WTC11 (cell line): ENCODE results near the gene RASAL3. TPM values are rescaled to one million over a fixed set of nuclear protein-coding genes. Genes with fewer than 3 reads are reported as not detected.
A peak's percentile ranks its signal among the peaks of the same experiment; 100 is the strongest.

Source experiments
- ATAC-seq: fragments of 200-7000 bp; cut with Tn5 transposase; 2 replicates; pipeline ENCODE4 v1.10.0; 2021; ENCODE audit warnings: mild to moderate bottlenecking, moderate library complexity
- CTCF ChIA-PET: fragments of 300-600 bp; sonication (Branson Sonifier 250); formaldehyde crosslinking; loops from one replicate; lab custom pipeline; 2021; ENCODE audit warnings: antibody characterized with exemption; lab: Charles Lee
- POLR2A ChIA-PET: fragments of 350-600 bp; sonication (Branson Sonifier 250); formaldehyde crosslinking; loops from one replicate; lab custom pipeline; 2021; ENCODE audit warnings: antibody characterized with exemption; lab: Charles Lee
- DNase-seq: peaks from one replicate; pipeline ENCODE4 v3.0.0; 2021; ENCODE audit warnings: low spot score
- H3K27ac Mint-ChIP-seq: 2 replicates; pipeline ENCODE4 v1.8.0; 2021; ENCODE audit warnings: mixed read lengths
- H3K27me3 Mint-ChIP-seq: 2 replicates; pipeline ENCODE4 v1.8.0; 2021; ENCODE audit warnings: low read depth, mild to moderate bottlenecking, moderate library complexity, mixed read lengths
- H3K36me3 Mint-ChIP-seq: 2 replicates; pipeline ENCODE4 v1.8.0; 2021; ENCODE audit warnings: mixed read lengths
- H3K4me1 Mint-ChIP-seq: 2 replicates; pipeline ENCODE4 v1.8.0; 2022; ENCODE audit warnings: mixed read lengths
- H3K4me3 Mint-ChIP-seq: 2 replicates; pipeline ENCODE4 v1.8.0; 2021; ENCODE audit warnings: mild to moderate bottlenecking, moderate library complexity, mixed read lengths
- H3K9me3 Mint-ChIP-seq: 2 replicates; pipeline ENCODE4 v1.8.0; 2021; ENCODE audit warnings: mixed read lengths
- ATF1 ChIP-seq: sonication (generic); formaldehyde crosslinking; IDR thresholded peaks from 2 replicates; pipeline ENCODE4 v1.8.1; 2023; ENCODE audit warnings: mild to moderate bottlenecking, moderate library complexity, missing genetic modification reagents
- ETV6 ChIP-seq: sonication (generic); formaldehyde crosslinking; IDR thresholded peaks from 2 replicates; pipeline ENCODE4 v1.8.1; 2022; ENCODE audit warnings: mild to moderate bottlenecking, missing genetic modification reagents
- GABPB1 ChIP-seq: sonication (generic); formaldehyde crosslinking; IDR thresholded peaks from 2 replicates; pipeline ENCODE4 v1.8.1; 2023; ENCODE audit warnings: mild to moderate bottlenecking, missing genetic modification reagents
- GRHL2 ChIP-seq: fragments of 250-450 bp; sonication (Bioruptor Pico); IDR thresholded peaks from 2 replicates; pipeline ENCODE4 v1.8.0; 2022; ENCODE audit warnings: mild to moderate bottlenecking, moderate library complexity; ENCODE audit not compliant: insufficient replicate concordance, severe bottlenecking
- IRF2 ChIP-seq: sonication (generic); formaldehyde crosslinking; IDR thresholded peaks from 2 replicates; pipeline ENCODE4 v1.8.0; 2022; ENCODE audit warnings: low read depth, missing genetic modification reagents, borderline replicate concordance
- MXD4 ChIP-seq: fragments of 250-450 bp; sonication (Bioruptor Pico); IDR thresholded peaks from 2 replicates; pipeline ENCODE4 v1.8.0; 2021; ENCODE audit warnings: mild to moderate bottlenecking, moderate library complexity, borderline replicate concordance
- RORB ChIP-seq: fragments of 250-450 bp; sonication (Bioruptor Pico); IDR thresholded peaks from 2 replicates; pipeline ENCODE4 v1.9.0; 2021; ENCODE audit warnings: mild to moderate bottlenecking
- SMAD4 ChIP-seq: sonication (generic); formaldehyde crosslinking; IDR thresholded peaks from 2 replicates; pipeline ENCODE4 v1.8.0; 2022; ENCODE audit warnings: mild to moderate bottlenecking, missing genetic modification reagents
- total RNA-seq: library from RNA; stranded (reverse); gene quantifications from 3 replicates; pipeline ENCODE4 v1.2.3, GENCODE V29; 2021
- TF ChIP-seq, protein P1 (sequence below): fragments of 250-450 bp; sonication (Bioruptor Pico); IDR thresholded peaks from 2 replicates; pipeline ENCODE4 v2.1.2; 2022; ENCODE audit warnings: mild to moderate bottlenecking, moderate library complexity
- TF ChIP-seq, protein P2 (sequence below): sonication (generic); formaldehyde crosslinking; IDR thresholded peaks from 2 replicates; pipeline ENCODE4 v1.8.0; 2023; ENCODE audit warnings: missing genetic modification reagents
- TF ChIP-seq, protein P3 (sequence below): fragments of 250-450 bp; sonication (Bioruptor Pico); IDR thresholded peaks from 2 replicates; pipeline ENCODE4 v1.9.0; 2021; ENCODE audit warnings: moderate library complexity, mild to moderate bottlenecking, inconsistent platforms, borderline replicate concordance
- TF ChIP-seq, protein P4 (sequence below): fragments of 200-600 bp; IDR thresholded peaks from 2 replicates; pipeline ENCODE4 v1.8.0; 2022; ENCODE audit warnings: antibody characterized with exemption
- TF ChIP-seq, protein P5 (sequence below): sonication (generic); formaldehyde crosslinking; IDR thresholded peaks from 2 replicates; pipeline ENCODE4 v1.8.0; 2023; ENCODE audit warnings: mild to moderate bottlenecking, missing genetic modification reagents
- TF ChIP-seq, protein P6 (sequence below): sonication (generic); formaldehyde crosslinking; IDR thresholded peaks from 2 replicates; pipeline ENCODE4 v1.8.1; 2023; ENCODE audit warnings: mild to moderate bottlenecking, missing genetic modification reagents
- TF ChIP-seq, protein P7 (sequence below): fragments of 250-450 bp; sonication (Bioruptor Pico); IDR thresholded peaks from 2 replicates; pipeline ENCODE4 v1.9.0; 2021; ENCODE audit warnings: mild to moderate bottlenecking
- TF ChIP-seq, protein P8 (sequence below): sonication (generic); formaldehyde crosslinking; IDR thresholded peaks from 2 replicates; pipeline ENCODE4 v1.8.1; 2023; ENCODE audit warnings: mild to moderate bottlenecking, moderate library complexity, missing genetic modification reagents

RASAL3 gene
- total RNA-seq, 1 experiment from 2014 or later, result 1.6 TPM

DNA sequence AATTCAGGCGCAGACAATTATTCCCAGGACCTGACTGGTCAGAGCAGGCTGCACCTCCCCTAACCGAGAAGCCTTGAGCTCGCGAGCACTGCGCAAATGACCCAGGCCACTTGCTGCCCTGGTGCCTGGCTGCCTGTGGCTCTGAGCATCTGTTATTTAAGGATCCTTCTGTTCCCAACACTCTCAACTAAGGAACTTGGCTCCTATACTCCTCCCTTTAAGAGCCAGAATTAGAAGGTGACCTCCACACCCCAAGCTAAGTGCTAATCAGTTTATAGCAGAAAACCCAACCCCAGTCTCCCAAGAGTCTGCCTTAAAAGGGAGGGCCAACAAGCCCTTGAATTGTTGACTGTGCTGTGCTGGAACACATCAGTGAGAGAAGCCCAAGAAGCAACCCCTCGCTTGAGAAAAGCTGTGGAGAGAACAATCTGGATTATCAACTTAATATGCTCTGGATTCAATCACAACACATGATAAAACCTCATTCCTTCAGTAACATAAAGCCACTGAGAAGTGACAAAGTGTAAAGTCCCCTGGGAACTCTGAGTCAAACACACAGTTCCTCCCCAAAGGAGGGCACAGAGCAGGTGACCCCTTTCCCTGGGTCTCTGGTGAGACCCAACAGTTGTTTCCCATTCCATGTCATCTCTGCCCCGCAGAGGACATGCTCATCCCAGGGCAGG, 60.1 kb downstream of the RASAL3 start (continued):
- TF ChIP-seq, protein P1, sequence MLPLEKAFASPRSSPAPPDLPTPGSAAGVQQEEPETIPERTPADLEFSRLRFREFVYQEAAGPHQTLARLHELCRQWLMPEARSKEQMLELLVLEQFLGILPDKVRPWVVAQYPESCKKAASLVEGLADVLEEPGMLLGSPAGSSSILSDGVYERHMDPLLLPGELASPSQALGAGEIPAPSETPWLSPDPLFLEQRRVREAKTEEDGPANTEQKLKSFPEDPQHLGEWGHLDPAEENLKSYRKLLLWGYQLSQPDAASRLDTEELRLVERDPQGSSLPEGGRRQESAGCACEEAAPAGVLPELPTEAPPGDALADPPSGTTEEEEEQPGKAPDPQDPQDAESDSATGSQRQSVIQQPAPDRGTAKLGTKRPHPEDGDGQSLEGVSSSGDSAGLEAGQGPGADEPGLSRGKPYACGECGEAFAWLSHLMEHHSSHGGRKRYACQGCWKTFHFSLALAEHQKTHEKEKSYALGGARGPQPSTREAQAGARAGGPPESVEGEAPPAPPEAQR (CRISPR knock-in tag), result no peak
- TF ChIP-seq ATF1 (CRISPR knock-in tag), result no peak
- TF ChIP-seq, protein P2, sequence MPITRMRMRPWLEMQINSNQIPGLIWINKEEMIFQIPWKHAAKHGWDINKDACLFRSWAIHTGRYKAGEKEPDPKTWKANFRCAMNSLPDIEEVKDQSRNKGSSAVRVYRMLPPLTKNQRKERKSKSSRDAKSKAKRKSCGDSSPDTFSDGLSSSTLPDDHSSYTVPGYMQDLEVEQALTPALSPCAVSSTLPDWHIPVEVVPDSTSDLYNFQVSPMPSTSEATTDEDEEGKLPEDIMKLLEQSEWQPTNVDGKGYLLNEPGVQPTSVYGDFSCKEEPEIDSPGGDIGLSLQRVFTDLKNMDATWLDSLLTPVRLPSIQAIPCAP (CRISPR knock-in tag), result no peak
- TF ChIP-seq, protein P3, sequence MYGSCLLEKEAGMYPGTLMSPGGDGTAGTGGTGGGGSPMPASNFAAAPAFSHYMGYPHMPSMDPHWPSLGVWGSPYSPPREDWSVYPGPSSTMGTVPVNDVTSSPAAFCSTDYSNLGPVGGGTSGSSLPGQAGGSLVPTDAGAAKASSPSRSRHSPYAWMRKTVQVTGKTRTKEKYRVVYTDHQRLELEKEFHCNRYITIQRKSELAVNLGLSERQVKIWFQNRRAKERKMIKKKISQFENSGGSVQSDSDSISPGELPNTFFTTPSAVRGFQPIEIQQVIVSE (CRISPR knock-in tag), result no peak

DNA sequence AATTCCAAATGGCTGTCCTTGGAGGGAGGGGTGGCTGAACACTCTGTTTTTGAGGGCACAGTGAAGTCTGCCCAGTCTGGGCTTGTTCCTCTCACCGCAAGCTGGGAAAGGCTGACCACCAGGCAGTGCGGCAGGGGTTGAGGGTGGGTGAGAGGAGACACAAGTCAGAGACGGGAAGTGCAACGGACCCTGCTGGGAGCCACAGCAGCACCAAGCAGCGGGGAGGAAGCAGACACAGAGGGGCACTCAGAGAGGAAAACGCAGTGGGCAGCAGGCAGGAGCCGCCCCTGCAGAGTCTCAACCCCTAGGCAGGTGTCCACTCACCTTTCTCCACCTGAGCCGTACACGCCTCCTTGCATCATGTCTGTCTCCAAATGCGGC, 61.2 kb downstream of the RASAL3 start:
- H3K4me3 Mint-ChIP-seq, result no peak overlapping the region
- no peaks in the 10 kb centered on the region for H3K27me3 Mint-ChIP-seq
- H3K27ac Mint-ChIP-seq, result peak overlapping the region; percentile 89
- peaks cover 38% of the 10 kb centered on the region for H3K36me3 Mint-ChIP-seq
- H3K4me1 Mint-ChIP-seq, result peaks cover 3% of the 10 kb centered on the region; the same call in 1 of the 2 replicates
- ChIA-PET POLR2A (interaction anchor here (0.7 kb wide), 1 partner anchor 16 kb away, joined by 3 read pairs; the partner anchor contains the start of gene AKAP8L), CTCF (interaction anchor here (1.5 kb wide), 1 partner anchor 16 kb away, joined by 4 read pairs; the partner anchor contains the start of gene AKAP8L)
- H3K9me3 Mint-ChIP-seq, result no peaks in the 10 kb centered on the region
- ATAC-seq, result no peak
- DNase-seq, result no peak
- TF ChIP-seq, protein P4, sequence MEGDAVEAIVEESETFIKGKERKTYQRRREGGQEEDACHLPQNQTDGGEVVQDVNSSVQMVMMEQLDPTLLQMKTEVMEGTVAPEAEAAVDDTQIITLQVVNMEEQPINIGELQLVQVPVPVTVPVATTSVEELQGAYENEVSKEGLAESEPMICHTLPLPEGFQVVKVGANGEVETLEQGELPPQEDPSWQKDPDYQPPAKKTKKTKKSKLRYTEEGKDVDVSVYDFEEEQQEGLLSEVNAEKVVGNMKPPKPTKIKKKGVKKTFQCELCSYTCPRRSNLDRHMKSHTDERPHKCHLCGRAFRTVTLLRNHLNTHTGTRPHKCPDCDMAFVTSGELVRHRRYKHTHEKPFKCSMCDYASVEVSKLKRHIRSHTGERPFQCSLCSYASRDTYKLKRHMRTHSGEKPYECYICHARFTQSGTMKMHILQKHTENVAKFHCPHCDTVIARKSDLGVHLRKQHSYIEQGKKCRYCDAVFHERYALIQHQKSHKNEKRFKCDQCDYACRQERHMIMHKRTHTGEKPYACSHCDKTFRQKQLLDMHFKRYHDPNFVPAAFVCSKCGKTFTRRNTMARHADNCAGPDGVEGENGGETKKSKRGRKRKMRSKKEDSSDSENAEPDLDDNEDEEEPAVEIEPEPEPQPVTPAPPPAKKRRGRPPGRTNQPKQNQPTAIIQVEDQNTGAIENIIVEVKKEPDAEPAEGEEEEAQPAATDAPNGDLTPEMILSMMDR, result no peak
- TF ChIP-seq, protein P5, sequence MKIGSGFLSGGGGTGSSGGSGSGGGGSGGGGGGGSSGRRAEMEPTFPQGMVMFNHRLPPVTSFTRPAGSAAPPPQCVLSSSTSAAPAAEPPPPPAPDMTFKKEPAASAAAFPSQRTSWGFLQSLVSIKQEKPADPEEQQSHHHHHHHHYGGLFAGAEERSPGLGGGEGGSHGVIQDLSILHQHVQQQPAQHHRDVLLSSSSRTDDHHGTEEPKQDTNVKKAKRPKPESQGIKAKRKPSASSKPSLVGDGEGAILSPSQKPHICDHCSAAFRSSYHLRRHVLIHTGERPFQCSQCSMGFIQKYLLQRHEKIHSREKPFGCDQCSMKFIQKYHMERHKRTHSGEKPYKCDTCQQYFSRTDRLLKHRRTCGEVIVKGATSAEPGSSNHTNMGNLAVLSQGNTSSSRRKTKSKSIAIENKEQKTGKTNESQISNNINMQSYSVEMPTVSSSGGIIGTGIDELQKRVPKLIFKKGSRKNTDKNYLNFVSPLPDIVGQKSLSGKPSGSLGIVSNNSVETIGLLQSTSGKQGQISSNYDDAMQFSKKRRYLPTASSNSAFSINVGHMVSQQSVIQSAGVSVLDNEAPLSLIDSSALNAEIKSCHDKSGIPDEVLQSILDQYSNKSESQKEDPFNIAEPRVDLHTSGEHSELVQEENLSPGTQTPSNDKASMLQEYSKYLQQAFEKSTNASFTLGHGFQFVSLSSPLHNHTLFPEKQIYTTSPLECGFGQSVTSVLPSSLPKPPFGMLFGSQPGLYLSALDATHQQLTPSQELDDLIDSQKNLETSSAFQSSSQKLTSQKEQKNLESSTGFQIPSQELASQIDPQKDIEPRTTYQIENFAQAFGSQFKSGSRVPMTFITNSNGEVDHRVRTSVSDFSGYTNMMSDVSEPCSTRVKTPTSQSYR (CRISPR knock-in tag), result no peak
- TF ChIP-seq, protein P2 (CRISPR knock-in tag), result no peak
- TF ChIP-seq, protein P6, sequence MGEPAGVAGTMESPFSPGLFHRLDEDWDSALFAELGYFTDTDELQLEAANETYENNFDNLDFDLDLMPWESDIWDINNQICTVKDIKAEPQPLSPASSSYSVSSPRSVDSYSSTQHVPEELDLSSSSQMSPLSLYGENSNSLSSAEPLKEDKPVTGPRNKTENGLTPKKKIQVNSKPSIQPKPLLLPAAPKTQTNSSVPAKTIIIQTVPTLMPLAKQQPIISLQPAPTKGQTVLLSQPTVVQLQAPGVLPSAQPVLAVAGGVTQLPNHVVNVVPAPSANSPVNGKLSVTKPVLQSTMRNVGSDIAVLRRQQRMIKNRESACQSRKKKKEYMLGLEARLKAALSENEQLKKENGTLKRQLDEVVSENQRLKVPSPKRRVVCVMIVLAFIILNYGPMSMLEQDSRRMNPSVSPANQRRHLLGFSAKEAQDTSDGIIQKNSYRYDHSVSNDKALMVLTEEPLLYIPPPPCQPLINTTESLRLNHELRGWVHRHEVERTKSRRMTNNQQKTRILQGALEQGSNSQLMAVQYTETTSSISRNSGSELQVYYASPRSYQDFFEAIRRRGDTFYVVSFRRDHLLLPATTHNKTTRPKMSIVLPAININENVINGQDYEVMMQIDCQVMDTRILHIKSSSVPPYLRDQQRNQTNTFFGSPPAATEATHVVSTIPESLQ (CRISPR knock-in tag), result no peak
- TF ChIP-seq, protein P3 (CRISPR knock-in tag), result no peak
- no peak for TF ChIP-seq SMAD4 (CRISPR knock-in tag)
- no peak for TF ChIP-seq ETV6 (CRISPR knock-in tag)
- no peak for TF ChIP-seq ATF1 (CRISPR knock-in tag)
- no peak for TF ChIP-seq IRF2 (CRISPR knock-in tag)
- TF ChIP-seq, protein P7, sequence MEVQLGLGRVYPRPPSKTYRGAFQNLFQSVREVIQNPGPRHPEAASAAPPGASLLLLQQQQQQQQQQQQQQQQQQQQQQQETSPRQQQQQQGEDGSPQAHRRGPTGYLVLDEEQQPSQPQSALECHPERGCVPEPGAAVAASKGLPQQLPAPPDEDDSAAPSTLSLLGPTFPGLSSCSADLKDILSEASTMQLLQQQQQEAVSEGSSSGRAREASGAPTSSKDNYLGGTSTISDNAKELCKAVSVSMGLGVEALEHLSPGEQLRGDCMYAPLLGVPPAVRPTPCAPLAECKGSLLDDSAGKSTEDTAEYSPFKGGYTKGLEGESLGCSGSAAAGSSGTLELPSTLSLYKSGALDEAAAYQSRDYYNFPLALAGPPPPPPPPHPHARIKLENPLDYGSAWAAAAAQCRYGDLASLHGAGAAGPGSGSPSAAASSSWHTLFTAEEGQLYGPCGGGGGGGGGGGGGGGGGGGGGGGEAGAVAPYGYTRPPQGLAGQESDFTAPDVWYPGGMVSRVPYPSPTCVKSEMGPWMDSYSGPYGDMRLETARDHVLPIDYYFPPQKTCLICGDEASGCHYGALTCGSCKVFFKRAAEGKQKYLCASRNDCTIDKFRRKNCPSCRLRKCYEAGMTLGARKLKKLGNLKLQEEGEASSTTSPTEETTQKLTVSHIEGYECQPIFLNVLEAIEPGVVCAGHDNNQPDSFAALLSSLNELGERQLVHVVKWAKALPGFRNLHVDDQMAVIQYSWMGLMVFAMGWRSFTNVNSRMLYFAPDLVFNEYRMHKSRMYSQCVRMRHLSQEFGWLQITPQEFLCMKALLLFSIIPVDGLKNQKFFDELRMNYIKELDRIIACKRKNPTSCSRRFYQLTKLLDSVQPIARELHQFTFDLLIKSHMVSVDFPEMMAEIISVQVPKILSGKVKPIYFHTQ (CRISPR knock-in tag), result no peak
- TF ChIP-seq GRHL2 (CRISPR knock-in tag), result no peak
- TF ChIP-seq GABPB1 (CRISPR knock-in tag), result no peak
- TF ChIP-seq, protein P8, sequence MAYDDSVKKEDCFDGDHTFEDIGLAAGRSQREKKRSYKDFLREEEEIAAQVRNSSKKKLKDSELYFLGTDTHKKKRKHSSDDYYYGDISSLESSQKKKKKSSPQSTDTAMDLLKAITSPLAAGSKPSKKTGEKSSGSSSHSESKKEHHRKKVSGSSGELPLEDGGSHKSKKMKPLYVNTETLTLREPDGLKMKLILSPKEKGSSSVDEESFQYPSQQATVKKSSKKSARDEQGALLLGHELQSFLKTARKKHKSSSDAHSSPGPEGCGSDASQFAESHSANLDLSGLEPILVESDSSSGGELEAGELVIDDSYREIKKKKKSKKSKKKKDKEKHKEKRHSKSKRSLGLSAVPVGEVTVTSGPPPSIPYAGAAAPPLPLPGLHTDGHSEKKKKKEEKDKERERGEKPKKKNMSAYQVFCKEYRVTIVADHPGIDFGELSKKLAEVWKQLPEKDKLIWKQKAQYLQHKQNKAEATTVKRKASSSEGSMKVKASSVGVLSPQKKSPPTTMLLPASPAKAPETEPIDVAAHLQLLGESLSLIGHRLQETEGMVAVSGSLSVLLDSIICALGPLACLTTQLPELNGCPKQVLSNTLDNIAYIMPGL (CRISPR knock-in tag), result no peak
- TF ChIP-seq RORB (CRISPR knock-in tag), result no peak
- no peak for TF ChIP-seq MXD4 (CRISPR knock-in tag)
